WTC11 (cell line): Measurements from ENCODE around the gene CLIC3. TPM values are rescaled to one million over a fixed set of nuclear protein-coding genes. Genes with fewer than 3 reads are reported as not detected.

Experiments used
- ATAC-seq: fragments of 200-7000 bp; cut with Tn5 transposase; 2 replicates; pipeline ENCODE4 v1.10.0; 2021; ENCODE audit warnings: mild to moderate bottlenecking, moderate library complexity
- CTCF ChIA-PET: fragments of 300-600 bp; sonication (Branson Sonifier 250); formaldehyde crosslinking; loops from one replicate; lab custom pipeline; 2021; ENCODE audit warnings: antibody characterized with exemption; lab: Charles Lee
- POLR2A ChIA-PET: fragments of 350-600 bp; sonication (Branson Sonifier 250); formaldehyde crosslinking; loops from one replicate; lab custom pipeline; 2021; ENCODE audit warnings: antibody characterized with exemption; lab: Charles Lee
- DNase-seq: peaks from one replicate; pipeline ENCODE4 v3.0.0; 2021; ENCODE audit warnings: low spot score
- H3K27ac Mint-ChIP-seq: 2 replicates; pipeline ENCODE4 v1.8.0; 2021; ENCODE audit warnings: mixed read lengths
- H3K27me3 Mint-ChIP-seq: 2 replicates; pipeline ENCODE4 v1.8.0; 2021; ENCODE audit warnings: low read depth, mild to moderate bottlenecking, moderate library complexity, mixed read lengths
- H3K36me3 Mint-ChIP-seq: 2 replicates; pipeline ENCODE4 v1.8.0; 2021; ENCODE audit warnings: mixed read lengths
- H3K4me1 Mint-ChIP-seq: 2 replicates; pipeline ENCODE4 v1.8.0; 2022; ENCODE audit warnings: mixed read lengths
- H3K4me3 Mint-ChIP-seq: 2 replicates; pipeline ENCODE4 v1.8.0; 2021; ENCODE audit warnings: mild to moderate bottlenecking, moderate library complexity, mixed read lengths
- H3K9me3 Mint-ChIP-seq: 2 replicates; pipeline ENCODE4 v1.8.0; 2021; ENCODE audit warnings: mixed read lengths
- AR ChIP-seq: fragments of 250-450 bp; sonication (Bioruptor Pico); IDR thresholded peaks from 2 replicates; pipeline ENCODE4 v1.9.0; 2021; ENCODE audit warnings: mild to moderate bottlenecking
- CREB1 ChIP-seq: sonication (generic); formaldehyde crosslinking; IDR thresholded peaks from 2 replicates; pipeline ENCODE4 v1.8.0; 2023; ENCODE audit warnings: mild to moderate bottlenecking, missing genetic modification reagents
- FOXJ3 ChIP-seq: sonication (generic); formaldehyde crosslinking; IDR thresholded peaks from 2 replicates; pipeline ENCODE4 v1.9.0; 2021; ENCODE audit warnings: missing genetic modification reagents, mild to moderate bottlenecking, borderline replicate concordance
- JUN ChIP-seq: sonication (generic); formaldehyde crosslinking; IDR thresholded peaks from 2 replicates; pipeline ENCODE4 v1.8.0; 2023; ENCODE audit warnings: mild to moderate bottlenecking, missing genetic modification reagents
- KAT7 ChIP-seq: sonication (generic); formaldehyde crosslinking; IDR thresholded peaks from 2 replicates; pipeline ENCODE4 v1.8.1; 2023; ENCODE audit warnings: missing genetic modification reagents, mild to moderate bottlenecking, borderline replicate concordance
- MYBL2 ChIP-seq: sonication (generic); formaldehyde crosslinking; IDR thresholded peaks from 2 replicates; pipeline ENCODE4 v1.8.1; 2023; ENCODE audit warnings: mild to moderate bottlenecking, moderate library complexity, missing genetic modification reagents
- NFE2L1 ChIP-seq: sonication (generic); formaldehyde crosslinking; IDR thresholded peaks from 2 replicates; pipeline ENCODE4 v1.8.1; 2023; ENCODE audit warnings: missing genetic modification reagents
- NR3C1 ChIP-seq: sonication (generic); formaldehyde crosslinking; conservative IDR thresholded peaks from 2 replicates; pipeline ENCODE4 v1.8.1; 2023; ENCODE audit warnings: low read depth, mild to moderate bottlenecking, missing genetic modification reagents
- PRRX2 ChIP-seq: fragments of 250-450 bp; sonication (Bioruptor Pico); IDR thresholded peaks from 2 replicates; pipeline ENCODE4 v1.8.0; 2021; ENCODE audit warnings: mild to moderate bottlenecking
- ZNF425 ChIP-seq: fragments of 250-450 bp; sonication (Bioruptor Pico); conservative IDR thresholded peaks from 2 replicates; pipeline ENCODE4 v1.9.0; 2021; ENCODE audit warnings: mild to moderate bottlenecking
- total RNA-seq: library from RNA; stranded (reverse); gene quantifications from 3 replicates; pipeline ENCODE4 v1.2.3, GENCODE V29; 2021
- TF ChIP-seq, protein P1 (sequence below): sonication (generic); formaldehyde crosslinking; IDR thresholded peaks from 2 replicates; pipeline ENCODE4 v1.8.0; 2023; ENCODE audit warnings: missing genetic modification reagents, mild to moderate bottlenecking, borderline replicate concordance
- TF ChIP-seq, protein P2 (sequence below): sonication (generic); formaldehyde crosslinking; IDR thresholded peaks from 2 replicates; pipeline ENCODE4 v1.8.1; 2023; ENCODE audit warnings: mild to moderate bottlenecking, missing genetic modification reagents, borderline replicate concordance
- TF ChIP-seq, protein P3 (sequence below): fragments of 250-450 bp; sonication (Bioruptor Pico); IDR thresholded peaks from 2 replicates; pipeline ENCODE4 v1.9.0; 2021; ENCODE audit warnings: mild to moderate bottlenecking

Gene CLIC3
- total RNA-seq, 1 experiment from 2014 or later = 0.31 TPM

DNA sequence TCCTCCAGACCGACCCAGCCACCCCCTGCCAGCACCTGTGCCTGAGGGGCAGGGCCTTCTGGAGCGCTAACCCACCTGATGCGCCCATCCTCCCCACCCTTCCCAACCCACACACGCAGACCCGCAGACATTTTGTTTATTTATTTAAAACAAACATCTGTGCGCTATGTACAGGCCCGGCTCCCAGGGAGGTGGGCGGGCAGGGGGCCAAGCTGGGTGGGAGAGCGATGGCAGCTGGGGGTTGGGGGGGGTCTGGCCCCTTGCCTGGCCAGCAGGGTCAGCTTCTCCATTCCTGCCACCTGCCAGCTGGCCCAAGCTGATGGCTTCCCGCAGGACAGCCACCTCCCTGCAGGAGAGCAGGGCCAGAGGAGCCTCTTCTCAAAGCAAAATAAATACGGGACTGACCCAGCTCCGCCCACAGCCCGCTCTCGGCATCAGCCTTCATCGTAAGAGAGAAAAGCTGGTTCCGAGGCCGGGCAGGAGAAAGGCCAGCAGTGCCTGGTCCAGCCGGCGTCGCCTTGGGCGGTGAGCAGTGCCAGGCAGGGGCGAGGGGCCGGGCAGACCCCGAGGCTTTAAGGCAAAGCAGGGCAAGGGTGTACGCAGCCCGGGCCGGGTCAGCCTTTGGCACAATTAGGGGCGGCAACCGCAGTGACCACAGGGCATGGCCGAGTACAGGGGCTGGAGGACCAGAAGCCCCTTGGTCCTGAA, 10.9 kb upstream of the CLIC3 start (continued):
- TF ChIP-seq, protein P1, sequence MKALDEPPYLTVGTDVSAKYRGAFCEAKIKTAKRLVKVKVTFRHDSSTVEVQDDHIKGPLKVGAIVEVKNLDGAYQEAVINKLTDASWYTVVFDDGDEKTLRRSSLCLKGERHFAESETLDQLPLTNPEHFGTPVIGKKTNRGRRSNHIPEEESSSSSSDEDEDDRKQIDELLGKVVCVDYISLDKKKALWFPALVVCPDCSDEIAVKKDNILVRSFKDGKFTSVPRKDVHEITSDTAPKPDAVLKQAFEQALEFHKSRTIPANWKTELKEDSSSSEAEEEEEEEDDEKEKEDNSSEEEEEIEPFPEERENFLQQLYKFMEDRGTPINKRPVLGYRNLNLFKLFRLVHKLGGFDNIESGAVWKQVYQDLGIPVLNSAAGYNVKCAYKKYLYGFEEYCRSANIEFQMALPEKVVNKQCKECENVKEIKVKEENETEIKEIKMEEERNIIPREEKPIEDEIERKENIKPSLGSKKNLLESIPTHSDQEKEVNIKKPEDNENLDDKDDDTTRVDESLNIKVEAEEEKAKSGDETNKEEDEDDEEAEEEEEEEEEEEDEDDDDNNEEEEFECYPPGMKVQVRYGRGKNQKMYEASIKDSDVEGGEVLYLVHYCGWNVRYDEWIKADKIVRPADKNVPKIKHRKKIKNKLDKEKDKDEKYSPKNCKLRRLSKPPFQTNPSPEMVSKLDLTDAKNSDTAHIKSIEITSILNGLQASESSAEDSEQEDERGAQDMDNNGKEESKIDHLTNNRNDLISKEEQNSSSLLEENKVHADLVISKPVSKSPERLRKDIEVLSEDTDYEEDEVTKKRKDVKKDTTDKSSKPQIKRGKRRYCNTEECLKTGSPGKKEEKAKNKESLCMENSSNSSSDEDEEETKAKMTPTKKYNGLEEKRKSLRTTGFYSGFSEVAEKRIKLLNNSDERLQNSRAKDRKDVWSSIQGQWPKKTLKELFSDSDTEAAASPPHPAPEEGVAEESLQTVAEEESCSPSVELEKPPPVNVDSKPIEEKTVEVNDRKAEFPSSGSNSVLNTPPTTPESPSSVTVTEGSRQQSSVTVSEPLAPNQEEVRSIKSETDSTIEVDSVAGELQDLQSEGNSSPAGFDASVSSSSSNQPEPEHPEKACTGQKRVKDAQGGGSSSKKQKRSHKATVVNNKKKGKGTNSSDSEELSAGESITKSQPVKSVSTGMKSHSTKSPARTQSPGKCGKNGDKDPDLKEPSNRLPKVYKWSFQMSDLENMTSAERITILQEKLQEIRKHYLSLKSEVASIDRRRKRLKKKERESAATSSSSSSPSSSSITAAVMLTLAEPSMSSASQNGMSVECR = no peak

DNA sequence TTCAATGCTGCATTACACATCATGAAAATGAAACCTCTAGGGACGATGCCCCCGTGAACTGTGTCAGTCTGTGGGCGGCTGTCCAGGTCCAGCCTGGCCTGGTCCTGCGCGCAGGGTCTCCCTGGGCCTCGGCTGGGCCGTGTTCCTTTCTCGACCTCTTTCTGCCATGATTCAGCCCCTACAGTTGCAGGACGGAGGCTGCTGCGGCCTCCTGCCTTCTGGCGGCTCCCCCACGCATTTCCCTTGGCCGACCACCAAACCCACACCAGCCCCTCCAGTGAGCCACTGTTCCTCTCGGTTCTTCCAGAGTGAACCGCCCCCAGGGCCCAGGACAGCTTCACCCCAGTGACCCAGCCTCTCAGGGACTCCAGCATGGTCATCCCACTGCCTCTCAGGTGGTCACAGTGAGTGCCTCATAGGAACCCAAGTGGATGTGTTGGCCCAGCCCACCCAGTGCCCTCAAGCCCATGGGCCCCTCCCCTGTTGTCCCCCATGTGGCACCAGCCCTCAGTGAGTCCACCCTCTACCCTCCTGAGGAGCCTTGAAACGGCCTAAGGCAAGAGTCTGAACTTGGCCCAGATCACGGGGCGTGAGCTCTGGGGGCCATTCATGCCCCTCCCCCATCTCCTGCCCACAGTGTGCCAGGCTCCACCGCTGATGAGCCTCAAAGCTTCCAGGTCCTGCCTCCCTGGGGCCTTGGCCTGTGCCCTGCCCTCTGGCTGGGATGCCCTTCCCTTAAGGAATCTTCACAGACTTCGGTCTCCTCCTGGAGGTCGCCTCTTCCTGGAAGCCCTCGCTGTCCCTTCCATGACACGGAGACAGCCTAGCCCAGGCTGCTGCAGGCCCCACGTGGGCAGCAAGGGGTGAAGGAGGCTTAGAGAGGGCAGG, 10.0 kb upstream of the CLIC3 start:
- ATAC-seq = no peak
- H3K27ac Mint-ChIP-seq = no peak overlapping the region

More for the DNA sequence above, 10.0 kb upstream of the CLIC3 start:
- Mint-ChIP-seq H3K4me1 (no peaks in the 10 kb centered on the region), H3K36me3 (peaks cover 6% of the 10 kb centered on the region; the same call in 1 of the 2 replicates), H3K9me3 (peaks cover 8% of the 10 kb centered on the region), H3K4me3 (no peak overlapping the region), H3K27me3 (peaks cover 6% of the 10 kb centered on the region; the same call in 1 of the 2 replicates)
- TF ChIP-seq FOXJ3 (CRISPR knock-in tag) (no peak), NFE2L1 (CRISPR knock-in tag) (no peak), PRRX2 (CRISPR knock-in tag) (no peak), MYBL2 (CRISPR knock-in tag) (no peak), AR (CRISPR knock-in tag) (no peak), NR3C1 (CRISPR knock-in tag) (no peak), ZNF425 (CRISPR knock-in tag) (no peak), CREB1 (CRISPR knock-in tag) (no peak), KAT7 (CRISPR knock-in tag) (no peak), JUN (CRISPR knock-in tag) (no peak)
- TF ChIP-seq, protein P2, sequence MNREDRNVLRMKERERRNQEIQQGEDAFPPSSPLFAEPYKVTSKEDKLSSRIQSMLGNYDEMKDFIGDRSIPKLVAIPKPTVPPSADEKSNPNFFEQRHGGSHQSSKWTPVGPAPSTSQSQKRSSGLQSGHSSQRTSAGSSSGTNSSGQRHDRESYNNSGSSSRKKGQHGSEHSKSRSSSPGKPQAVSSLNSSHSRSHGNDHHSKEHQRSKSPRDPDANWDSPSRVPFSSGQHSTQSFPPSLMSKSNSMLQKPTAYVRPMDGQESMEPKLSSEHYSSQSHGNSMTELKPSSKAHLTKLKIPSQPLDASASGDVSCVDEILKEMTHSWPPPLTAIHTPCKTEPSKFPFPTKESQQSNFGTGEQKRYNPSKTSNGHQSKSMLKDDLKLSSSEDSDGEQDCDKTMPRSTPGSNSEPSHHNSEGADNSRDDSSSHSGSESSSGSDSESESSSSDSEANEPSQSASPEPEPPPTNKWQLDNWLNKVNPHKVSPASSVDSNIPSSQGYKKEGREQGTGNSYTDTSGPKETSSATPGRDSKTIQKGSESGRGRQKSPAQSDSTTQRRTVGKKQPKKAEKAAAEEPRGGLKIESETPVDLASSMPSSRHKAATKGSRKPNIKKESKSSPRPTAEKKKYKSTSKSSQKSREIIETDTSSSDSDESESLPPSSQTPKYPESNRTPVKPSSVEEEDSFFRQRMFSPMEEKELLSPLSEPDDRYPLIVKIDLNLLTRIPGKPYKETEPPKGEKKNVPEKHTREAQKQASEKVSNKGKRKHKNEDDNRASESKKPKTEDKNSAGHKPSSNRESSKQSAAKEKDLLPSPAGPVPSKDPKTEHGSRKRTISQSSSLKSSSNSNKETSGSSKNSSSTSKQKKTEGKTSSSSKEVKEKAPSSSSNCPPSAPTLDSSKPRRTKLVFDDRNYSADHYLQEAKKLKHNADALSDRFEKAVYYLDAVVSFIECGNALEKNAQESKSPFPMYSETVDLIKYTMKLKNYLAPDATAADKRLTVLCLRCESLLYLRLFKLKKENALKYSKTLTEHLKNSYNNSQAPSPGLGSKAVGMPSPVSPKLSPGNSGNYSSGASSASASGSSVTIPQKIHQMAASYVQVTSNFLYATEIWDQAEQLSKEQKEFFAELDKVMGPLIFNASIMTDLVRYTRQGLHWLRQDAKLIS (CRISPR knock-in tag) = no peak
- TF ChIP-seq, protein P3, sequence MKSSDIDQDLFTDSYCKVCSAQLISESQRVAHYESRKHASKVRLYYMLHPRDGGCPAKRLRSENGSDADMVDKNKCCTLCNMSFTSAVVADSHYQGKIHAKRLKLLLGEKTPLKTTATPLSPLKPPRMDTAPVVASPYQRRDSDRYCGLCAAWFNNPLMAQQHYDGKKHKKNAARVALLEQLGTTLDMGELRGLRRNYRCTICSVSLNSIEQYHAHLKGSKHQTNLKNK (CRISPR knock-in tag) = no peak
- no peak for DNase-seq
- CTCF ChIA-PET = interaction anchor here (1.4 to 3.7 kb wide), 2 partner anchors 23 kb away, joined by 9 to 23 read pairs; no protein-coding TSS in a partner anchor
- POLR2A ChIA-PET = no interaction called here
